ENCODE measurements around the gene NDUFS4. TPM values are rescaled to one million over a fixed set of nuclear protein-coding genes. Genes with fewer than 3 reads are reported as not detected.

The NDUFS4 gene
- total and polyA plus RNA-seq, 2 of the 4 experiments (the other 2 are of a cell fraction): 34.2 to 70.1 TPM

DNA sequence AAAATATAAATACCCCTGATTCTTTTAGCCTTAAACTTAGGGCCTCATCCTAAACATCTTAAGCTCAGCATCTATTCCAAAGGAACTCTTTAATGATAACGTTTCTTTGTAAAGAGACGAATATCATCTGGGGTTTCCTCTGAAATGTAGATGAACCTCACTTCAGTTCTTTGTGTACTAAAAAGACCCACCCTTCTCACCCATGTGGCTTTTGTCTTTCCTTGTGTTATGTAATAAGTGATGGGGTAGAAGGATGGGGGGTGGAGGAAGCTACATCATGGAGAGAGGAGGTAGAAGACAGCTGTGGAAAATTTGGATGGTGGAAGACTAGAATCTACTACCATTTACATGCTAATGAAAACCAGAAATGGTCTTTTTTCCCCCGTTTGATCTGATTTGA, 111.0 kb downstream of the NDUFS4 start:
- CTCF ChIA-PET: no interaction called here
- no peak for ATAC-seq (ENCODE audit: low read depth)
- no peak for TF ChIP-seq BHLHE40 (IDR thresholded peaks at IDR 0.05; ENCODE audit: low read depth, low read length)
- no peak for TF ChIP-seq RCOR1 (IDR thresholded peaks at IDR 0.05; ENCODE audit: insufficient replicate concordance, low read length)
- TF ChIP-seq, protein P1, sequence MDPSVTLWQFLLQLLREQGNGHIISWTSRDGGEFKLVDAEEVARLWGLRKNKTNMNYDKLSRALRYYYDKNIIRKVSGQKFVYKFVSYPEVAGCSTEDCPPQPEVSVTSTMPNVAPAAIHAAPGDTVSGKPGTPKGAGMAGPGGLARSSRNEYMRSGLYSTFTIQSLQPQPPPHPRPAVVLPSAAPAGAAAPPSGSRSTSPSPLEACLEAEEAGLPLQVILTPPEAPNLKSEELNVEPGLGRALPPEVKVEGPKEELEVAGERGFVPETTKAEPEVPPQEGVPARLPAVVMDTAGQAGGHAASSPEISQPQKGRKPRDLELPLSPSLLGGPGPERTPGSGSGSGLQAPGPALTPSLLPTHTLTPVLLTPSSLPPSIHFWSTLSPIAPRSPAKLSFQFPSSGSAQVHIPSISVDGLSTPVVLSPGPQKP (IDR thresholded peaks at IDR 0.05; ENCODE audit: borderline replicate concordance, low read depth, low read length): no peak
- no peak for TF ChIP-seq MAZ (IDR thresholded peaks at IDR 0.05; ENCODE audit: borderline replicate concordance, low read depth, low read length)
- TF ChIP-seq CEBPB (IDR thresholded peaks at IDR 0.05; ENCODE audit: low read depth, low read length): no peak
- no peak for TF ChIP-seq RAD21 (IDR thresholded peaks at IDR 0.05; ENCODE audit: low read length)
- no peak for TF ChIP-seq MXI1 (IDR thresholded peaks at IDR 0.05; ENCODE audit: borderline replicate concordance, low read depth, low read length)
- TF ChIP-seq SMC3 (IDR thresholded peaks at IDR 0.05; ENCODE audit: low read depth, low read length): no peak
- no peak for TF ChIP-seq CHD1 (IDR thresholded peaks at IDR 0.05; ENCODE audit: low read depth, low read length)
- TF ChIP-seq RFX5 (IDR thresholded peaks at IDR 0.05; ENCODE audit: low read depth, low read length): no peak
- TF ChIP-seq, protein P2, sequence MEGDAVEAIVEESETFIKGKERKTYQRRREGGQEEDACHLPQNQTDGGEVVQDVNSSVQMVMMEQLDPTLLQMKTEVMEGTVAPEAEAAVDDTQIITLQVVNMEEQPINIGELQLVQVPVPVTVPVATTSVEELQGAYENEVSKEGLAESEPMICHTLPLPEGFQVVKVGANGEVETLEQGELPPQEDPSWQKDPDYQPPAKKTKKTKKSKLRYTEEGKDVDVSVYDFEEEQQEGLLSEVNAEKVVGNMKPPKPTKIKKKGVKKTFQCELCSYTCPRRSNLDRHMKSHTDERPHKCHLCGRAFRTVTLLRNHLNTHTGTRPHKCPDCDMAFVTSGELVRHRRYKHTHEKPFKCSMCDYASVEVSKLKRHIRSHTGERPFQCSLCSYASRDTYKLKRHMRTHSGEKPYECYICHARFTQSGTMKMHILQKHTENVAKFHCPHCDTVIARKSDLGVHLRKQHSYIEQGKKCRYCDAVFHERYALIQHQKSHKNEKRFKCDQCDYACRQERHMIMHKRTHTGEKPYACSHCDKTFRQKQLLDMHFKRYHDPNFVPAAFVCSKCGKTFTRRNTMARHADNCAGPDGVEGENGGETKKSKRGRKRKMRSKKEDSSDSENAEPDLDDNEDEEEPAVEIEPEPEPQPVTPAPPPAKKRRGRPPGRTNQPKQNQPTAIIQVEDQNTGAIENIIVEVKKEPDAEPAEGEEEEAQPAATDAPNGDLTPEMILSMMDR (conservative IDR thresholded peaks at IDR 0.05; ENCODE audit: low read depth, low read length): no peak
- TF ChIP-seq POLR2A (IDR thresholded peaks at IDR 0.05; ENCODE audit: low read depth, low read length): no peak
- TF ChIP-seq, protein P3, sequence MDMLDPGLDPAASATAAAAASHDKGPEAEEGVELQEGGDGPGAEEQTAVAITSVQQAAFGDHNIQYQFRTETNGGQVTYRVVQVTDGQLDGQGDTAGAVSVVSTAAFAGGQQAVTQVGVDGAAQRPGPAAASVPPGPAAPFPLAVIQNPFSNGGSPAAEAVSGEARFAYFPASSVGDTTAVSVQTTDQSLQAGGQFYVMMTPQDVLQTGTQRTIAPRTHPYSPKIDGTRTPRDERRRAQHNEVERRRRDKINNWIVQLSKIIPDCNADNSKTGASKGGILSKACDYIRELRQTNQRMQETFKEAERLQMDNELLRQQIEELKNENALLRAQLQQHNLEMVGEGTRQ (IDR thresholded peaks at IDR 0.05; ENCODE audit: low read depth, low read length): no peak

More for the DNA sequence above, 111.0 kb downstream of the NDUFS4 start:
- no peak overlapping the region for H4K91ac ChIP-seq (ENCODE audit: insufficient read depth, low read depth, low read length)
- no peak overlapping the region for H4K5ac ChIP-seq (ENCODE audit: low read depth, low read length)
- WGBS, 2 experiments (ENCODE audit: extremely low coverage in 2 of 2, insufficient read length in 1 of 2): no CpG with 5 or more reads among the region's 3 CpGs
- H2BK15ac ChIP-seq (ENCODE audit: low read depth, low read length): no peak overlapping the region
- no peak overlapping the region for H2AK9ac ChIP-seq (replicated peaks; ENCODE audit: low read depth, low read length, poor library complexity)
- BruUV-seq (replicated peaks): no TSS peak
- H2BK20ac ChIP-seq (ENCODE audit: low read depth, low read length): no peak overlapping the region
- H3K9ac ChIP-seq (ENCODE audit: low read depth, low read length): no peak overlapping the region
- no peak overlapping the region for H3K56ac ChIP-seq (ENCODE audit: extremely low read depth, insufficient read depth, low read length)
- H3K79me1 ChIP-seq (ENCODE audit: low read depth in 1 of 2, low read length in 2 of 2): peaks cover 0 to 18% of the 10 kb centered on the region in 2 experiments; a peak in 2 of 4 replicates
- no peak overlapping the region for H4K8ac ChIP-seq (ENCODE audit: low read depth in 2 of 2, low read length in 2 of 2)
- POLR2A ChIA-PET (ENCODE audit: unreplicated experiment): no interaction called here
- no peak overlapping the region for H3K18ac ChIP-seq (ENCODE audit: low read depth, low read length)
- H3K4me2 ChIP-seq (ENCODE audit: low read depth, low read length): no peak overlapping the region
- in situ Hi-C loops (cut with MboI; ENCODE audit: low sequenced_read_pairs): no loop called here
- intact Hi-C loops (cut with micrococcal nuclease): no loop called here
- no peaks in the 10 kb centered on the region for H3K4me1 ChIP-seq (ENCODE audit: control insufficient read depth, insufficient read depth, low read length)
- no peak overlapping the region for H3K23ac ChIP-seq (ENCODE audit: low read depth, low read length)
- no peaks in the 10 kb centered on the region for H4K20me1 ChIP-seq (ENCODE audit: insufficient read depth, low read length)
- H3K4ac ChIP-seq (ENCODE audit: low read depth, low read length): no peak overlapping the region
- DNase-seq: no peak
- H3K9me3 ChIP-seq (ENCODE audit: control insufficient read depth, insufficient read depth, low read length): no peaks in the 10 kb centered on the region
- H2BK5ac ChIP-seq (ENCODE audit: low read depth, low read length, poor library complexity, severe bottlenecking): no peak overlapping the region
- dilution Hi-C loops (cut with HindIII; ENCODE audit: low sequenced_read_pairs, unreplicated experiment): no loop called here
- H3K27ac ChIP-seq (ENCODE audit: insufficient read depth, low read length): no peak overlapping the region
- no peak overlapping the region for H2AK5ac ChIP-seq (ENCODE audit: low read depth, low read length)
- no peaks in the 10 kb centered on the region for H3K36me3 ChIP-seq (ENCODE audit: control insufficient read depth, insufficient read depth, low read length)
- H3K9me1 ChIP-seq (ENCODE audit: insufficient read depth, low read length): no peaks in the 10 kb centered on the region
- H3K27me3 ChIP-seq (ENCODE audit: control insufficient read depth, insufficient read depth, low read length): no peaks in the 10 kb centered on the region
- H3K4me3 ChIP-seq (ENCODE audit: insufficient read depth, low read depth, low read length): no peak overlapping the region
- H2BK120ac ChIP-seq (ENCODE audit: low read depth, low read length): no peak overlapping the region
- no peak overlapping the region for H2AFZ ChIP-seq (replicated peaks; ENCODE audit: low read length, poor library complexity)
- no peak overlapping the region for H3K14ac ChIP-seq (replicated peaks; ENCODE audit: low read depth, low read length)
